Calu3 (cell line): ENCODE data around the gene DLAT. TPM values are rescaled to one million over a fixed set of nuclear protein-coding genes. Genes with fewer than 3 reads are reported as not detected.

Experiments
- BruUV-seq: library from RNA; stranded (reverse); fragments of 400-500 nt; replicated peaks from 2 replicates; lab custom pipeline; 2021; lab: Mats Ljungman, UMichigan
- CTCF ChIA-PET: fragments of 300-600 bp; sonication (Branson Sonifier 250); formaldehyde crosslinking; loops from one replicate; lab custom pipeline; 2022; ENCODE audit warnings: antibody characterized with exemption; lab: Charles Lee
- DNase-seq: peaks from one replicate; pipeline ENCODE4 v3.0.0; 2022
- H3K27ac Mint-ChIP-seq: one replicate; pipeline ENCODE4 v1.8.0; 2022; ENCODE audit warnings: mixed read lengths; ENCODE audit not compliant: unreplicated experiment
- H3K27me3 Mint-ChIP-seq: one replicate; pipeline ENCODE4 v1.8.0; 2022; ENCODE audit warnings: mixed read lengths; ENCODE audit not compliant: unreplicated experiment
- H3K36me3 Mint-ChIP-seq: one replicate; pipeline ENCODE4 v1.8.0; 2022; ENCODE audit warnings: mild to moderate bottlenecking, moderate library complexity, mixed read lengths; ENCODE audit not compliant: insufficient read depth, unreplicated experiment
- H3K4me1 Mint-ChIP-seq: one replicate; pipeline ENCODE4 v1.8.0; 2022; ENCODE audit warnings: mild to moderate bottlenecking, low read depth, mixed read lengths; ENCODE audit not compliant: unreplicated experiment
- H3K4me3 Mint-ChIP-seq: one replicate; pipeline ENCODE4 v1.8.0; 2022; ENCODE audit warnings: mild to moderate bottlenecking, low read depth, moderate library complexity, mixed read lengths; ENCODE audit not compliant: unreplicated experiment
- H3K9me3 Mint-ChIP-seq: one replicate; pipeline ENCODE4 v1.8.0; 2022; ENCODE audit warnings: low read depth, mixed read lengths; ENCODE audit not compliant: unreplicated experiment
- CTCF ChIP-seq: fragments of 200-600 bp; IDR thresholded peaks from one replicate; pipeline ENCODE4 v1.8.0; 2022; ENCODE audit warnings: antibody characterized with exemption; ENCODE audit not compliant: unreplicated experiment
- intact Hi-C: fragments of 100-400 bp; cut with micrococcal nuclease; formaldehyde crosslinking; loops from one replicate; pipeline ENCODE4 v1.10.0; 2022; ENCODE audit not compliant: unreplicated experiment
- total RNA-seq: library from RNA; stranded (reverse); gene quantifications from 2 replicates; pipeline ENCODE4 v1.2.3, GENCODE V29; 2022

DLAT gene
- total RNA-seq, 1 experiment from 2014 or later: 27.4 TPM

GRCh38 chr11:111982019-111982464 lies 43.2 kb upstream of the DLAT start:
- intact Hi-C loops: loop anchor here (1.0 to 2.0 kb wide), 2 partner anchors 55 to 104 kb away; no protein-coding TSS in a partner anchor
- TF ChIP-seq CTCF: no peak
- Mint-ChIP-seq H3K9me3 (no peaks in the 10 kb centered on the region), H3K4me1 (peaks cover 28% of the 10 kb centered on the region), H3K27me3 (no peaks in the 10 kb centered on the region), H3K36me3 (peaks cover 11% of the 10 kb centered on the region), H3K4me3 (peak overlapping the region; percentile 59), H3K27ac (peak overlapping the region; percentile 82)
- CTCF ChIA-PET: interaction anchor here (0.8 to 2.6 kb wide), 11 partner anchors 17 to 111 kb away, joined by 3 to 20 read pairs (median 4); partner anchors contain the start of genes ALG9, C11orf52 and DIXDC1
- no TSS peak for BruUV-seq
- DNase-seq: peak; percentile 73

- Mint-ChIP-seq H3K4me3 (peak overlapping the region; percentile 59), H3K27me3 (no peaks in the 10 kb centered on the region), H3K4me1 (peaks cover 25% of the 10 kb centered on the region), H3K27ac (peak overlapping the region; percentile 82), H3K9me3 (no peaks in the 10 kb centered on the region), H3K36me3 (peaks cover 11% of the 10 kb centered on the region)
- no TSS peak for BruUV-seq
- DNase-seq: no peak
- no peak for TF ChIP-seq CTCF
- intact Hi-C loops: loop anchor here (1.0 to 2.0 kb wide), 2 partner anchors 56 to 104 kb away; no protein-coding TSS in a partner anchor
- CTCF ChIA-PET: interaction anchor here (0.8 to 2.6 kb wide), 11 partner anchors 18 to 111 kb away, joined by 3 to 20 read pairs (median 4); partner anchors contain the start of genes ALG9, C11orf52 and DIXDC1
Measured at GRCh38 chr11:111982541-111983186, 42.5 kb upstream of the DLAT start.

GRCh38 chr11:111983187-111983986 lies 41.8 kb upstream of the DLAT start:
- Mint-ChIP-seq H3K9me3 (no peaks in the 10 kb centered on the region), H3K27ac (peak overlapping the region; percentile 82), H3K4me1 (peaks cover 20% of the 10 kb centered on the region), H3K4me3 (peak overlapping the region; percentile 59), H3K36me3 (peaks cover 11% of the 10 kb centered on the region), H3K27me3 (no peaks in the 10 kb centered on the region)
- intact Hi-C loops: loop anchor here (2.0 kb wide), 1 partner anchor 57 kb away; no protein-coding TSS in a partner anchor
- DNase-seq: peak; percentile 61
- CTCF ChIA-PET: interaction anchor here (1.3 to 2.6 kb wide), 3 partner anchors 52 to 112 kb away, joined by 3 to 20 read pairs (median 12); partner anchors contain the start of gene ALG9
- TF ChIP-seq CTCF: no peak
- BruUV-seq: no TSS peak

GRCh38 chr11:111986589-111986988 lies 38.6 kb upstream of the DLAT start:
- CTCF ChIA-PET: no interaction called here
- Mint-ChIP-seq H3K9me3 (no peaks in the 10 kb centered on the region), H3K36me3 (peaks cover 11% of the 10 kb centered on the region), H3K4me3 (no peak overlapping the region), H3K27me3 (no peaks in the 10 kb centered on the region), H3K4me1 (peaks cover 20% of the 10 kb centered on the region), H3K27ac (no peak overlapping the region)
- no peak for TF ChIP-seq CTCF
- no peak for DNase-seq
- no TSS peak for BruUV-seq
- intact Hi-C loops: no loop called here
